Right lobe of liver (tissue), 4 donors: ENCODE data around the gene TPPP2.

Source experiments
- CTCF ChIP-seq, 4 donors: fragments of 200-600 bp in 3 of 4; fragments of 450-650 bp in 1 of 4; IDR thresholded peaks; one replicate each; pipeline versions ENCODE4 v1.5.1 to v1.8.0; 2016 to 2022; ENCODE audit warnings: antibody characterized with exemption in 4 of 4, mild to moderate bottlenecking in 2 of 4
- POLR2A ChIP-seq: fragments of 450-650 bp; IDR thresholded peaks from one replicate; pipeline ENCODE4 v1.6.1; 2017; ENCODE audit warnings: antibody characterized with exemption, mild to moderate bottlenecking
- donor health status: DM: no; HTN: no; CAD: no.
- donor health status: DM: no; HTN: no; CAD: no.
- donor health status: DM: no; HTN: yes; CAD: no.

GRCh38 chr14:21057803-21058675 is 28.0 kb downstream of the TPPP2 start, which contains the start of gene RNASE8:
- TF ChIP-seq CTCF (IDR thresholded peaks at IDR 0.05), result peak in 2 of 4 donors; percentile 10 to 23
- TF ChIP-seq POLR2A, result no peak
